NB4 (cell line): Measurements from ENCODE around the gene RAPGEF6.

Experiments used
- CTCF ChIP-seq: IDR thresholded peaks from one replicate; pipeline ENCODE4 v1.5.1; 2012; ENCODE audit warnings: low read depth, low read length
- MYC ChIP-seq: IDR thresholded peaks from 2 replicates; pipeline ENCODE4 v1.6.1; 2011; ENCODE audit warnings: low read depth, low read length
- POLR2A ChIP-seq: IDR thresholded peaks from 2 replicates; pipeline ENCODE4 v1.6.1; 2011; ENCODE audit warnings: mild to moderate bottlenecking; ENCODE audit not compliant: insufficient read length; ENCODE audit errors: extremely low read depth

- TF ChIP-seq CTCF (no peak), POLR2A (no peak), MYC (no peak)
Measured at GRCh38 chr5:131441184-131441583, 193.8 kb downstream of the RAPGEF6 start.
